ENCODE results near the gene WWC1. TPM values are rescaled to one million over a fixed set of nuclear protein-coding genes. Genes with fewer than 3 reads are reported as not detected.

WWC1 gene
- polyA plus RNA-seq, 1 experiment = 5.2 TPM

DNA sequence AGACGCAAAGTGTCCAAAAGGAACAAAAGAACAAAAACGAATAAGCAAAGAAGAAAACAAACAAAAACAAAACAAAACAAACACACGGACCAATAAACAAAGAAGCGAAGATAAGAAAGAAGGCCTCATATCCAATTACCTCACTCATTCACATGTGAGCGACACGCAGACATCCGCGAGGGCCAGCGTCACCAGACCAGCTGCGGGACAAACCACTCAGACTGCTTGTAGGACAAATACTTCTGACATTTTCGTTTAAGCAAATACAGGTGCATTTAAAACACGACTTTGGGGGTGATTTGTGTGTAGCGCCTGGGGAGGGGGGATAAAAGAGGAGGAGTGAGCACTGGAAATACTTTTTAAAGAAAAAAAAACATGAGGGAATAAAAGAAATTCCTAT lies 28.3 kb upstream of the WWC1 start:
- no peak for DNase-seq (ENCODE audit: low read depth, low spot score)
- H3K4me3 ChIP-seq (ENCODE audit: low read depth, low read length) = no peak overlapping the region
- H3K27me3 ChIP-seq (ENCODE audit: control insufficient read depth, insufficient read depth, low read length) = peaks cover 2% of the 10 kb centered on the region
- no peaks in the 10 kb centered on the region for H3K9me3 ChIP-seq (ENCODE audit: control insufficient read depth, insufficient read depth, low read length)
- CTCF ChIA-PET = no interaction called here
- POLR2A ChIA-PET = no interaction called here
- no peak overlapping the region for H3K27ac ChIP-seq (ENCODE audit: low read depth, low read length)
- TF ChIP-seq CTCF (IDR thresholded peaks at IDR 0.05; ENCODE audit: low read depth, low read length) = no peak

DNA sequence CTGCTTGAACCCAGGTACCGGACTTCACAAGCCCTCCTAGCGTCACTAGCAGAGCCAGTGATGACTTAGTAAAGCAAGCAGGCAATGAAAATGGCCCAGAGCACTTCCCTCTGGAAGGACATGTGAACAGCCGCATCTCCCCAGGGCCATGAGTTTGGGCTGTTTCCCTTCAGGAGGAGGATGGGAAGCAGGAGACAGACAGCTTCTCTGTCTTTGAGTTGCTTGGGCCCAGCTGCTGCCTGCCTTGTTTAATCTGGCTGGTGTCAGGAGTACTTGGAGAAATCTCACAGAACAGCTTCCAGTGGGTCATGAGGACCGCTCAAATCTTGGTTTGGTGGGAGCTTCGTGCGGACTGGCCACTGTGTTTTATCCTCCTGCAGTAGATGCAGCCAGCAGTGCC lies 25.4 kb upstream of the WWC1 start:
- TF ChIP-seq CTCF (IDR thresholded peaks at IDR 0.05; ENCODE audit: low read depth, low read length) = no peak
- H3K27me3 ChIP-seq (ENCODE audit: control insufficient read depth, insufficient read depth, low read length) = peaks cover 5% of the 10 kb centered on the region
- H3K4me3 ChIP-seq (ENCODE audit: low read depth, low read length) = no peak overlapping the region
- ChIA-PET POLR2A (no interaction called here), CTCF (interaction anchor here (0.6 kb wide), 1 partner anchor 1328 kb away, joined by 3 read pairs; no protein-coding TSS in a partner anchor)
- no peak for DNase-seq (ENCODE audit: low read depth, low spot score)
- H3K9me3 ChIP-seq (ENCODE audit: control insufficient read depth, insufficient read depth, low read length) = no peaks in the 10 kb centered on the region
- H3K27ac ChIP-seq (ENCODE audit: low read depth, low read length) = no peak overlapping the region

DNA sequence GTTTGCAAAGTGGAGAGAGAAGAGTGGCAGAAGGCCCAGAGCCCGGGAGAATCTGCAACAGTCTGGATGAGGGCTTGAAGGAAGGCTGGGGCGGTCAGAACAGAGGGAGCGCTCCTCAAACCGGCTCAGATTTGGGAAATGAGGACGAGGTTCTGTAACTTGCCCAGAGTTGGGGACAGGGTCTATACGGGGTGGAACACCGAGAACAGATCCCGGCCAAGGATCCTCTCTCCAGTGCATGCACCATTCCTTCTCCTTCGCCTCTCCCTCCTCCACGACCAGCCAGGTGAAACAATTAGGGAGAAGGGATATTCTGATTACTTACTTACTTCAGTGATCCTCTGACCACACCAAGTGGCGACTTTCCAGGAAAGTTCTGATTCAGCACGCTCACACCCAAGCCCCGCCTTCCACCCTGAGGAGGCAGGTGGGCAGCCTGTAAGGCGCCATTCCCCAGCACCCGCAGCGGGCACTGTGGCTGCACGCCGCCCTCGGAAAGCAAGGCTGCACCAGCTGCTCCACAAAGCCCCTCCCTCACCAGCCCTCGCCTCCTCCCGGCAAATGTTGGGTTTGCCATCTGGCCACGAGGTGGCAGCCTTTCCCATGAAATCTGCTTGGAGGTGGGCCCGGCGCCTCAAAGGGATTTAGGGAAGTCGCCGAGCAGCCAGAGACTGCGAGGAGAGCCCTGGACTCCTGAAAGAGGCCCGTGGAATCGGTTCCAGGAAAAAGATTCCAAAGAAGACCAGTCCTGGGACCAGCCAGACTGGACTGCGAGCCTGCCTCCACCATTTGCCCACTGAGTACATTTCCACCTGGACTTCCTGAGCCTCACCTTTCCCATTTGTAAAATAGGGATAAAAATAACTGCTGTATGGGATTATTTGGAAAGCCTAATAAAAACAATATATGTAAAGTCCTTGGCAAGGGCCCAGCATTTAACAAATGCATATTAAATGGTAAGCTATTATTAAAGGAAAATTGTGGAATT lies 22.2 kb upstream of the WWC1 start:
- POLR2A ChIA-PET = interaction anchor here (1.1 kb wide), 1 partner anchor 13 kb away, joined by 3 read pairs; no protein-coding TSS in a partner anchor
- Histone ChIP-seq H3K4me3 (ENCODE audit: low read depth, low read length) (peak overlapping the region; percentile 58), H3K27me3 (ENCODE audit: control insufficient read depth, insufficient read depth, low read length) (peaks cover 7% of the 10 kb centered on the region), H3K27ac (ENCODE audit: low read depth, low read length) (no peak overlapping the region), H3K9me3 (ENCODE audit: control insufficient read depth, insufficient read depth, low read length) (no peaks in the 10 kb centered on the region)
- TF ChIP-seq CTCF (IDR thresholded peaks at IDR 0.05; ENCODE audit: low read depth, low read length) = peak; percentile 87
- peak; percentile 60 for DNase-seq (ENCODE audit: low read depth, low spot score)
- CTCF ChIA-PET = interaction anchor here (0.5 to 4.0 kb wide), 43 partner anchors 9 to 1034 kb away, joined by 3 to 104 read pairs (median 3); partner anchors contain the start of genes RARS1 and WWC1

GRCh38 chr5:168269937-168270330 lies 21.5 kb upstream of the WWC1 start:
- ChIA-PET POLR2A (interaction anchor here (1.1 kb wide), 1 partner anchor 12 kb away, joined by 3 read pairs; no protein-coding TSS in a partner anchor), CTCF (interaction anchor here (0.5 to 4.0 kb wide), 39 partner anchors 10 to 1033 kb away, joined by 3 to 104 read pairs (median 4); partner anchors contain the start of genes RARS1 and WWC1)
- peaks cover 7% of the 10 kb centered on the region for H3K27me3 ChIP-seq (ENCODE audit: control insufficient read depth, insufficient read depth, low read length)
- no peak for DNase-seq (ENCODE audit: low read depth, low spot score)
- H3K9me3 ChIP-seq (ENCODE audit: control insufficient read depth, insufficient read depth, low read length) = no peaks in the 10 kb centered on the region
- H3K4me3 ChIP-seq (ENCODE audit: low read depth, low read length) = no peak overlapping the region
- TF ChIP-seq CTCF (IDR thresholded peaks at IDR 0.05; ENCODE audit: low read depth, low read length) = no peak
- no peak overlapping the region for H3K27ac ChIP-seq (ENCODE audit: low read depth, low read length)

- DNase-seq (ENCODE audit: low read depth, low spot score) = no peak
These were observed 21.0 kb upstream of the WWC1 start for GRCh38 chr5:168270476-168270875.

More at GRCh38 chr5:168270476-168270875, 21.0 kb upstream of the WWC1 start:
- TF ChIP-seq CTCF (IDR thresholded peaks at IDR 0.05; ENCODE audit: low read depth, low read length) = no peak
- ChIA-PET POLR2A (no interaction called here), CTCF (interaction anchor here (0.7 to 4.0 kb wide), 25 partner anchors 10 to 1033 kb away, joined by 3 to 104 read pairs (median 4); partner anchors contain the start of genes RARS1 and WWC1)
- Histone ChIP-seq H3K27ac (ENCODE audit: low read depth, low read length) (no peak overlapping the region), H3K27me3 (ENCODE audit: control insufficient read depth, insufficient read depth, low read length) (peaks cover 8% of the 10 kb centered on the region), H3K4me3 (ENCODE audit: low read depth, low read length) (no peak overlapping the region), H3K9me3 (ENCODE audit: control insufficient read depth, insufficient read depth, low read length) (no peaks in the 10 kb centered on the region)
